ENCODE data around the gene FAM193B. TPM values are rescaled to one million over a fixed set of nuclear protein-coding genes. Genes with fewer than 3 reads are reported as not detected.
A peak's percentile ranks its signal among the peaks of the same experiment; 100 is the strongest.

Gene FAM193B
- total RNA-seq, 1 experiment from 2014 or later: 72.9 TPM

DNA sequence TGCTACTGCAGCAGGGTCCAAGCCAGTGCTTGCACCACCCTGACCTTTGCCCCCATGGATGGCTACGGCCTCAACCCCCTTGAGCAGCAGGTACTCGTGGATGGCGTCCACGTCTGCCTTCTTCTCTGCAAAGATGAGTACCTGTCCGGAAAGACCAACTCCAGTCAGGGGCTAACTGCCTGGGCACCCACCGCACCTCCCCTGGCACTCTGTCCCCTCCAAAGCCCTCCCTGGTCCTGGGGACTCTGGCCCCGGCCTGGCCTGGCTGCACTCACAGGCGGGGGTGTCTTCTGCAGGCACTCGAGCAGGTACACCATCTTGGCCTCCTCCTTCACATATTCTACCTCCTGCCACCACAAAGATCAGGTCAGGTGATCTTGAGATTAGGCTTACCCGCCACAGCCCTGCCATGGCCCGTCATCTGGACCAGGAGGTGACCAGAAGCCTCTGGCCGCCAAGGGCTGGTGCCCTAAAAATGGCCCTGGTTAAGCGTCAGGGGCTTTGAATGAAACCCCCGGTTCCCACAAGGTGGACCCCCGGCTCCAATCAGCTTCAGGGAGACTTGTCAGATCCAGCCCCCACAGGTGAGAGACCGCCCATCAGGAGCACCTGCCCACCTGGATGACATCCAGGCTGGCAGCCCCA, 41.5 kb downstream of the FAM193B start:
- Mint-ChIP-seq H3K4me1 (ENCODE audit: low read depth, unreplicated experiment) (peaks cover 13% of the 10 kb centered on the region), H3K4me3 (ENCODE audit: unreplicated experiment) (no peak overlapping the region), H3K36me3 (ENCODE audit: insufficient read depth, unreplicated experiment) (peaks cover 71% of the 10 kb centered on the region), H3K9me3 (ENCODE audit: unreplicated experiment) (no peaks in the 10 kb centered on the region), H3K27ac (ENCODE audit: unreplicated experiment) (no peak overlapping the region), H3K27me3 (ENCODE audit: insufficient read depth, unreplicated experiment) (no peaks in the 10 kb centered on the region)
- TF ChIP-seq, protein P1, sequence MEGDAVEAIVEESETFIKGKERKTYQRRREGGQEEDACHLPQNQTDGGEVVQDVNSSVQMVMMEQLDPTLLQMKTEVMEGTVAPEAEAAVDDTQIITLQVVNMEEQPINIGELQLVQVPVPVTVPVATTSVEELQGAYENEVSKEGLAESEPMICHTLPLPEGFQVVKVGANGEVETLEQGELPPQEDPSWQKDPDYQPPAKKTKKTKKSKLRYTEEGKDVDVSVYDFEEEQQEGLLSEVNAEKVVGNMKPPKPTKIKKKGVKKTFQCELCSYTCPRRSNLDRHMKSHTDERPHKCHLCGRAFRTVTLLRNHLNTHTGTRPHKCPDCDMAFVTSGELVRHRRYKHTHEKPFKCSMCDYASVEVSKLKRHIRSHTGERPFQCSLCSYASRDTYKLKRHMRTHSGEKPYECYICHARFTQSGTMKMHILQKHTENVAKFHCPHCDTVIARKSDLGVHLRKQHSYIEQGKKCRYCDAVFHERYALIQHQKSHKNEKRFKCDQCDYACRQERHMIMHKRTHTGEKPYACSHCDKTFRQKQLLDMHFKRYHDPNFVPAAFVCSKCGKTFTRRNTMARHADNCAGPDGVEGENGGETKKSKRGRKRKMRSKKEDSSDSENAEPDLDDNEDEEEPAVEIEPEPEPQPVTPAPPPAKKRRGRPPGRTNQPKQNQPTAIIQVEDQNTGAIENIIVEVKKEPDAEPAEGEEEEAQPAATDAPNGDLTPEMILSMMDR (IDR thresholded peaks at IDR 0.05; ENCODE audit: insufficient read depth in 1 of 2, low read depth in 1 of 2, low read length in 1 of 2, severe bottlenecking in 1 of 2, unreplicated experiment in 1 of 2): no peak
- Histone ChIP-seq H3K27me3 (replicated peaks; ENCODE audit: control insufficient read depth, insufficient read depth, low read length) (no peaks in the 10 kb centered on the region), H3K36me3 (ENCODE audit: control insufficient read depth, insufficient read depth, low read length) (peaks cover 13% of the 10 kb centered on the region), H3K9me3 (no peaks in the 10 kb centered on the region), H3K4me3 (ENCODE audit: low read depth, low read length) (no peak overlapping the region), H3K4me1 (peaks cover 5% of the 10 kb centered on the region; the same call in 1 of the 2 replicates)
- DNase-seq: no peak
- intact Hi-C loops (cut with micrococcal nuclease; ENCODE audit: unreplicated experiment): no loop called here
- BruUV-seq (replicated peaks): no TSS peak
- ChIA-PET CTCF (no interaction called here), POLR2A (no interaction called here)

GRCh38 chr5:177511796-177512675, 42.3 kb downstream of the FAM193B start:
- Histone ChIP-seq H3K36me3 (ENCODE audit: control insufficient read depth, insufficient read depth, low read length) (peaks cover 13% of the 10 kb centered on the region), H3K27me3 (replicated peaks; ENCODE audit: control insufficient read depth, insufficient read depth, low read length) (no peaks in the 10 kb centered on the region), H3K4me3 (ENCODE audit: low read depth, low read length) (no peak overlapping the region), H3K9me3 (no peaks in the 10 kb centered on the region), H3K4me1 (peaks cover 5% of the 10 kb centered on the region; the same call in 1 of the 2 replicates)
- Mint-ChIP-seq H3K36me3 (ENCODE audit: insufficient read depth, unreplicated experiment) (peaks cover 65% of the 10 kb centered on the region), H3K27me3 (ENCODE audit: insufficient read depth, unreplicated experiment) (no peaks in the 10 kb centered on the region), H3K4me3 (ENCODE audit: unreplicated experiment) (no peak overlapping the region), H3K9me3 (ENCODE audit: unreplicated experiment) (no peaks in the 10 kb centered on the region), H3K4me1 (ENCODE audit: low read depth, unreplicated experiment) (peaks cover 12% of the 10 kb centered on the region), H3K27ac (ENCODE audit: unreplicated experiment) (no peak overlapping the region)
- TF ChIP-seq, protein P1 (IDR thresholded peaks at IDR 0.05; ENCODE audit: insufficient read depth in 1 of 2, low read depth in 1 of 2, low read length in 1 of 2, severe bottlenecking in 1 of 2, unreplicated experiment in 1 of 2): no peak
- TSS peak; percentile 20 for BruUV-seq (replicated peaks)
- no peak for DNase-seq
- intact Hi-C loops (cut with micrococcal nuclease; ENCODE audit: unreplicated experiment): no loop called here
- ChIA-PET CTCF (no interaction called here), POLR2A (no interaction called here)

DNA sequence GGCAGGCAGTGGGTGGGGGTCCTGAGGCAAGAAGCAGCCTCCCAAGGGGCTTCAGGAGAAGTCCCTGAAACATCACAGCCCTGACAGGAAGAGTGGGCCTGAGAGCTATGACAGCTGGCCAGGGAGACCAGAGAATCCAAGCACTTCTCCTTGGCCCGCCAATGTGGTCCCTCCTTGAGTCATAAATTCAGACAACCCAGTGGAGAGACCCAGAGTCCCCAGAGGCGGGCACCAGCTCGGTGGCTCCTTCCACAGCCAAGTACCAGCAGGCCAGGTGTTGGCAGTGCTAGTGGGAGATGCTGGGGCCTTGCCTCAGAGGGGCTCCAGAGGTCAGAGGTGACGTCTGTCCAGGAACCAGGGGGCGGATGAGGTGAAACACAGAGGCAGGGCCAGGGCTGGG, 43.2 kb downstream of the FAM193B start:
- ChIA-PET POLR2A (no interaction called here), CTCF (no interaction called here)
- DNase-seq: no peak

More for the DNA sequence above, 43.2 kb downstream of the FAM193B start:
- intact Hi-C loops (cut with micrococcal nuclease; ENCODE audit: unreplicated experiment): no loop called here
- peaks cover 5% of the 10 kb centered on the region; the same call in 1 of the 2 replicates for H3K4me1 ChIP-seq
- Mint-ChIP-seq H3K27me3 (ENCODE audit: insufficient read depth, unreplicated experiment) (no peaks in the 10 kb centered on the region), H3K4me1 (ENCODE audit: low read depth, unreplicated experiment) (peaks cover 6% of the 10 kb centered on the region), H3K4me3 (ENCODE audit: unreplicated experiment) (no peak overlapping the region), H3K27ac (ENCODE audit: unreplicated experiment) (no peak overlapping the region), H3K36me3 (ENCODE audit: insufficient read depth, unreplicated experiment) (peaks cover 56% of the 10 kb centered on the region), H3K9me3 (ENCODE audit: unreplicated experiment) (no peaks in the 10 kb centered on the region)
- H3K27me3 ChIP-seq (replicated peaks; ENCODE audit: control insufficient read depth, insufficient read depth, low read length): no peaks in the 10 kb centered on the region
- TF ChIP-seq, protein P1 (IDR thresholded peaks at IDR 0.05; ENCODE audit: insufficient read depth in 1 of 2, low read depth in 1 of 2, low read length in 1 of 2, severe bottlenecking in 1 of 2, unreplicated experiment in 1 of 2): no peak
- H3K4me3 ChIP-seq (ENCODE audit: low read depth, low read length): no peak overlapping the region
- peaks cover 13% of the 10 kb centered on the region for H3K36me3 ChIP-seq (ENCODE audit: control insufficient read depth, insufficient read depth, low read length)
- BruUV-seq (replicated peaks): no TSS peak
- no peaks in the 10 kb centered on the region for H3K9me3 ChIP-seq

All from Caco-2 (cell line).